HG03159 (cell line): Measurements from ENCODE around the gene ABHD11.
"Not testable (repeated sequence)": the region's sequence is repeated elsewhere in the genome, so short reads cannot be mapped to it uniquely, and the experiment has no call there.

ENCODE experiments used
- ATAC-seq: cut with Tn5 transposase; IDR thresholded peaks from one replicate; pipeline ENCODE4 v1.9.1; 2021; ENCODE audit warnings: mild to moderate bottlenecking, moderate library complexity; ENCODE audit not compliant: unreplicated experiment

The ABHD11 gene

DNA sequence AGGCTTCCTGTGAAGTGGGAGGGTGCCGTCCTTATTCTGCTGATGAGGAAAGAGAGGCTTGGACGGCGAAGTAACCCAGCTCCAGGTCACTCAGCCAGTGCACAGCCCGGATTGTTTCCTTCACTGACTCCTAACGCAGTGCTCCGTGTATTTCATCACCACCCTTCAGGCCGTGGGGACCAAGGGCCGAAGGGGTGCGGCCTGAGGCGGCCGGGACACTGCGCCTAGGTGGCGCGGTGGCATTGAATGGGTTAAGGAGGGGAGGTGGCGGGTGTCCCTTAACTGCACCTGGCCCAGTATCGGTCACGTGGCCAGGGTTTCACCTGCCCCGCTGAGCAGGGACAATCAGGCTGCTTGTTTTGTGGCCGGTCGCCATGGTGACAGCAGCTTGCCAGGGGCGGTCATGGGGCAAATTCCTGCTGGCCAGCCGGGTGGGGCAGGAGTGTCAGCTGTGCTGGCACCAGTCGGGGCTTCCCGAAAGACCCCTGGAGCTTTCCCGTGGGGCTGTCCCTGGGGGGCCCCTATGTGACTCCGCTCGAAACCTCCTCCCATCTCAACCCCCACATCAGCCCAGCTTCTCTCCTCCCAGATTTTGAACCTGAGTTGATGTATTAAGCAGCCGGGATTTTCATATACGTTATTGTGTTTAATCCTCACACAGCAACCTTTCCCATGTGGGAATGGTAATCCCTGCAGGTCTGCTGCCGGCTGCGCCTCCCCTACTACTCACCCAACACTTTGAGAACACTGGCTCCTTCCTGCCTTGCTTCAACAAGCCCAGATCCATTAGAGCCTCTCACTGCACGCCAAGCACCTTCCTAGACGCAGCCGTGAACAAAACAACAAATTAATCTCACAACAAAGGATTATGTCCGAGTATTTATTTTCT lies 4.4 kb upstream of the ABHD11 start:
- no peak for ATAC-seq

GRCh38 chr7:73742338-73742752 lies 3.7 kb upstream of the ABHD11 start:
- no peak for ATAC-seq

DNA sequence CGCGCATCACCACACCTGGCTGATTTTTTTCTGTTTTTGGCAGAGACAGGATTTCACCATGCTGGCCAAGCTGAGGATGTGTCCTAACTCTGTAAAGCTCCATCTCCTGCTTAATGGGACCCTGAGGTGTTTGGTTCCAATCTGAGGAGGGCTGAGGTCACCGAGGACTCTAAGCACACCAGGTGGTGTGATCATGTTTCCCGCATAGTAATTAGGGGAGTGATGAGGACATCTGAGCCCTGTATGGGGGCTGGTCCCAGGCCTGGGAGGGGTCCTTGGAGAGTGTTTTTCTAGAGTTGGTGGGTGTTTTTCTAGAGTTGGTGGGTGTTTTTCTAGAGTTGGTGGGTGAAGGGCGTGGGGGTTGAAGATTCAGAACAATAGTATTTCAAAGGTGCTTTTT lies 3.0 kb upstream of the ABHD11 start:
- no peak for ATAC-seq

DNA sequence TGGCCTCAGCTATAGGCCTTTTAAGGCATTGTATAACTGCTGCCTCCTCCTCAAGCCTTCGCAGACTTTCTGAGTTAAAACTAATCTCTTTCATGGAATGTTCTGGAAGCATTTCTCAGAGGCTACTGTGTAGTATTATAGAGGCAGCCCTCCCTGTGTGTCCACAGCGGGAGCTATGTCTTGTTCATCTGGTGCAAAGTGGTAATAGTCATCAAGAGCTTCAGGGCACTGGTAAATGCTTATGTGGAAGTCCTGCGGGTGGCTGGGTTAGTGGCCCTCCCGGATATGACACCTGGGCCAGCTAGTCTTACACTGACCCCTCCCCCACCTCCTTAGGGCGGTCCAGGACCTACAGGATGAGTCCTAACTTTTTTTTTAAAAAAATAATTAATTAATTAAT lies 2.2 kb upstream of the ABHD11 start:
- ATAC-seq, result no peak

- ATAC-seq, result no peak
These were observed 1.6 kb upstream of the ABHD11 start for GRCh38 chr7:73740212-73740611.

- no peak for ATAC-seq
These were observed 775 bp upstream of the ABHD11 start for GRCh38 chr7:73739387-73739767.

GRCh38 chr7:73738220-73738611 lies 386 bp downstream of the ABHD11 start:
- ATAC-seq, result peak; percentile 15

DNA sequence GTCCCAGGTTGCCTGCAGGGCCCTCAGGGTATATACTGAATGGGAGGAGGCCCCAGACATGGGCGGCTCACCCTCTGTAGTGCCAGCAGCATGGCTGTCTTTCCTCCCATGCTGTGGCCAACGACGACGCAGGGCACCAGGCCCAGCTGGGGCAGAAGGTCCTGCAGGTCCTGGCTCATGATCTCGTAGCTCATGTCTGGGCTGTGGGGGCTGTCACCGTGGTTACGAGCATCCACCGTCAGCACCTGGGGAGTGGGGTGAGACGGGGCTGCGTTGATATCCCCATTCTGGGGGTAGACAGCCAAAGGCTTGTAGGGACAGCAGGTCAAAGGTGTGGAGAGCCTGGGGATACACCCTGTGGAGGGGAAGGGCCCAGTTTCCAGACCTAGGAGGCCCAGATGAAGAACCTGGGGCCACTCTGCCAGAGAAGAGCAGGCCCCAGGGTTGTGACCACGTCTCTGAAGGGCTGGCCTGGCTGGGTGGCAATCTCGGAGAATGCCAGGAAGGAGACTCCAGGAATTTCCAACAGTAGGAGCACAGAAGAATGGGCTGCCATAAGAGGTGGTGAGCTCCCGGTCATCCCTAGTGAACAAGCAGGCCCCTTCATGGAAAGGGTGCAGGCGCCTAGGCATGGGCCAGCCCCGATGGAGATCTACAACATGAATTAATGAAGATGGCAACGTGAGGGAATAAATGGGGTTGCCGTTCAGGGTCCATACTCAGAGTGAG lies 947 bp downstream of the ABHD11 start:
- ATAC-seq, result no peak

DNA sequence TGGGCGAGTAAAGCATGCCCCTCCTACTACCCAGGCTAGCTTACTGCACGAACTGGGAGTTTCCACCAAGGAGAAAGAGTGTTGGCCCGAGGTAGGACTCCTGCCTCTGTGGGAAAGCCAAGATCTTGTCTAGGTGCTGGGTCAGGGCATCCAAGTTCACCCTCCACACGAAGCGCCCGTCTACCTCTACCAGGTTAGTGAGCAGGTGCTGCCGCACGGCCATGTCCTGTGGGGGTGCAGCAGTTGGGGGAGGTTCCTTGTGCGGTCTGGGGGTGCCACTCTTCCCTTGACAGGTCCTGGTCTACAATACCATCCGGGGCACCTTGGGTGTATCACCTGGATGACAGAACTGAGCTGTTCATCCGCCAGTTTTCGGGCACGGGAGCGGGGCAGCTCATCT lies 1.7 kb downstream of the ABHD11 start:
- no peak for ATAC-seq

DNA sequence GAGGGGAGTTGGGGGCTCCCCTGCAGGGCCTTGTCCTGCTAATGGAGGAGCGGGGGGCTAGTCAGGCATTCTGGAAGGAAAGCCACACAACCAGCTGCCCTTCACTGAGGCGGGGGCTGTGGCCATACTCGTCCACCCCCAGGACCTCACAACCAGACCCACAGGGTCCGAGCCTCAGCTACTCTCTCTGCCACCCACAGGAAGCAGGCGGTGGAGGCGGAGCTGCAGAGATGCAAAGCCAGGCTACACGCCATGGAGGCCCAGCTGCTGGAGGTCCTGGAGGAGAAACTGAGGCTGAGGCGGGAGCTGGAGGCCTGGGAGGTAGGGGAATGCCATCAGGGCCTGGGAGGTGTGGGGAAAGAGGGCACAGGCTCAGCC lies 3.1 kb downstream of the ABHD11 start:
- ATAC-seq, result no peak

GRCh38 chr7:73734619-73735527 lies 3.7 kb downstream of the ABHD11 start:
- ATAC-seq, result no peak

DNA sequence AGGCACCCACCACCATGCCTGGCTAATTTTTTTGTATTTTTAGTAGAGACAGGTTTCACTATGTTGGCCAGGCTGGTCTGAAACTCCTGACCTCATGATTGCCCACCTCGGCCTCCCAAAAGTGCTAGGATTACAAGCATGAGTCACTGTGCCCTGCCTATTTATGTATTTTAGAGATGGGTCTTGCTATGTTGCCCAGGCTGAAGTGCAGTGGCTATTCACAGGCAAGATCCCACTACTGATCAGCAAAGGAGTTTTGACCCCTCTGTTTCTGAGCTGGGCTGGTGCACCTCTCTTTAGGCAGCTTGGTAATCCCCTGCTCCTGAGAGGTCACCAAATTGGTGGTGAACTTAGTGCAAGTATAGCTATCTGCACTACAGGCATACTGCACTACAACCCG lies 6.2 kb downstream of the ABHD11 start:
- ATAC-seq, result no peak

DNA sequence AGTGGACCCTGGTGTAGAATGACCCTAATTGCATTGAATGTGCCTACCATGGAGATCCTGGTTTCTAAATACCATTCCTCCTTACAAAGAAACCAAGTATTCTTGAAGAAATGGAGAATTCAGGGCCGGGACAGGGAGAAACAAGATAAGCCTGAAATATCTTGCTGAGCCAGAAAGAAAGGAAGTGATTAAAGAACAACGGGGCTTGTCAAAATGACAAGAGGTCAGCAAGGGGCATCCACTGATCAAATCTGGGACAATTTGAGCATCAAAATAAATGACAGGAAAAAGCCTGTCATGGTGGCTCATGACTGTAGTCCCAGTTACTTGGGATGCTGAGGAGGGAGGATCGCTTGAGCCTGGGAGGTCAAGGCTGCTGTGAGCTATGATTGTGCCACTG lies 8.1 kb downstream of the ABHD11 start:
- ATAC-seq, result no peak

- ATAC-seq, result no peak
These were observed 10.1 kb downstream of the ABHD11 start for GRCh38 chr7:73728551-73728950.

GRCh38 chr7:73727952-73728351 lies 10.7 kb downstream of the ABHD11 start:
- ATAC-seq, result no peak

- ATAC-seq, result no peak
These were observed 12.5 kb downstream of the ABHD11 start for GRCh38 chr7:73726083-73726466.

- ATAC-seq, result no peak
These were observed 14.8 kb downstream of the ABHD11 start for GRCh38 chr7:73723813-73724212.

DNA sequence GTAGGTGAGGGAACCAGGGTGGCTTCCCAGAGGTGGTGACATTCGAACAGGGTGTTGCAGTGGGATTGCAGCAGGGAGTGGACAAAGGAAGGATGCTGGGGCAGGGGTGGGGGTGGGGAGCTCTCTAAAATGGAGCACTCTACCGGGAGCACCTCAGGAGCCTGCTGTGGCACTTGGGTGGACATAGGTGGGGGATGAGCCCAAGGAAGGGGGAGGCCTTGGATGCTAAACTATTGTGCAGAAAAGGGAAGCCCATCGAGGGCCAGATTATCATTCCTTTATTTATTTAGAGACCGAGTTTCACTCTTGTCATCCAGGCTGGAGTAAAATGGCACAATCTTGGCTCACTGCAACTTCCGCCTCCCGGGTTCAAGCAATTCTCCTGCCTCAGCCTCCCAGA lies 15.8 kb downstream of the ABHD11 start:
- no peak for ATAC-seq

DNA sequence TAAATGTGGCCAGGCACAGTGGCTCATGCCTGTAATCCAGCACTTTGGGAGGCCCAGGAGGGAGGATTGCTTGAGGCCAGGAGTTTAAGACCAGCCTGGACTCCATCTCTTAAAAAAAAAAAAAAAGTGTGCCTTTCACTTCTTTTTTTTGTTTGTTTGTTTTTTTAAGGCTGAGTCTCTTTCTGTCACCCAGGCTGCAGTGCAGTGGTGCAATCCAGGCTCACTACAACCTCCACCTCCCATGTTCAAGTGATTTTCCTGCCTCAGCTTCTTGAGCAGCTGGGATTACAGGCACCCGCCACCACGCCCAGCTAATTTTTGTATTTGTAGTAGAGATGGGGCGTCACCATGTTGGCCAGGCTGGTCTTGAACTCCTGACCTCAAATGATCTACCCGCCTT lies 16.4 kb downstream of the ABHD11 start:
- ATAC-seq, result not testable (repeated sequence)

DNA sequence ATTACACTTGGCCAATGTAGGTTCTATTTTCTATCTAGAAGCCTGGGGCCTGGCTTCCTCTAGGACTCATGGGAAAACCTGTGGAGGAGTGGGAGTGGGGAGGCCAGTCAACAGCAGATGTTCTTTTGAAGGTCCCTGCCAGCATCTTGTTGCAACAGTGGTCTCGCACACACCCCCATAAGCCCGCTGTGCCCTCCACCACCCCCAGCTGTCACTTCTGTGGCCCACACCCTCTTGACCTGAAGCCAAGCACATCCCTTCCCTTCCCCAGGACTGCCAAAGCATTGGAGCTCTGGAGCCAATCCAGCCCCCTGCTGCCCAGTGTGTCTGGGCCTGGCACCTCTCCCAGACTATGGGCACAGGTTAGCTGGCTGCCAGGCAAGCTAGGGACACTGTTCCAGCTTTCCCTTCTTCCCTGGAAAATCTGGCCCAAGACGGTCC lies 17.2 kb downstream of the ABHD11 start:
- no peak for ATAC-seq

DNA sequence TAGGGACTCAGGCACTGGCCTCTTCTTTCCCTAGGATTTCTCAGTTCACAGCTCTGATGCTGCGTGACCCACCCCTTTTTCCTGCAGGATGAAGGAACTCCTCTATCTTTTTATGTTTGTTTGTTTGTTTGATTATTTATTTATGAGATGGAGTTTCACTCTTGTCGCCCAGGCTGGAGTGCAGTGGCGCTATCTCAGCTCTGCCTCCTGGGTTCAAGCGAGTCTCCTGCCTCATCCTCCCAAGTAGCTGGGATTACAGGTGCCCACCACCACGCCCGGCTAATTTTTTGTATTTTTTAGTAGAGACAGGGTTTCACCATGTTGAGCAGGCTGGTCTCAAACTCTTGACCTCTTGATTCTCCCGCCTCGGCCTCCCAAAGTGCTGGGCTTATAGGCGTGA lies 18.2 kb downstream of the ABHD11 start:
- ATAC-seq, result not testable (repeated sequence)
